ENCODE measurements around the gene C1QTNF1.
"Not testable (repeated sequence)": the region's sequence is repeated elsewhere in the genome, so short reads cannot be mapped to it uniquely, and the experiment has no call there.

C1QTNF1 gene

GRCh38 chr17:79024901-79025737 is 1.1 kb downstream of the C1QTNF1 start:
- Mint-ChIP-seq H3K36me3 (no peaks in the 10 kb centered on the region), H3K9me3 (no peaks in the 10 kb centered on the region), H3K27me3 (peaks cover 83% of the 10 kb centered on the region), H3K4me3 (peak overlapping the region; percentile 31), H3K27ac (no peak overlapping the region), H3K4me1 (peaks cover 18% of the 10 kb centered on the region)
- ATAC-seq = no peak

- Mint-ChIP-seq H3K9me3 (no peaks in the 10 kb centered on the region), H3K27me3 (peaks cover 83% of the 10 kb centered on the region), H3K36me3 (no peaks in the 10 kb centered on the region), H3K27ac (no peak overlapping the region), H3K4me3 (no peak overlapping the region), H3K4me1 (peaks cover 18% of the 10 kb centered on the region)
- no peak for ATAC-seq
These were observed 2.7 kb downstream of the C1QTNF1 start for GRCh38 chr17:79026376-79027273.

- Mint-ChIP-seq H3K27me3 (peaks cover 84% of the 10 kb centered on the region), H3K4me3 (no peak overlapping the region)
- no peak for ATAC-seq
These were observed 3.4 kb downstream of the C1QTNF1 start for GRCh38 chr17:79027274-79027924.

GRCh38 chr17:79027925-79028491 is 4.0 kb downstream of the C1QTNF1 start:
- H3K9me3 Mint-ChIP-seq = no peaks in the 10 kb centered on the region
- no peak overlapping the region for H3K27ac Mint-ChIP-seq
- peak; percentile 29 for ATAC-seq
- H3K27me3 Mint-ChIP-seq = peaks cover 84% of the 10 kb centered on the region
- no peak overlapping the region for H3K4me3 Mint-ChIP-seq
- no peaks in the 10 kb centered on the region for H3K36me3 Mint-ChIP-seq
- peaks cover 18% of the 10 kb centered on the region for H3K4me1 Mint-ChIP-seq

More at GRCh38 chr17:79027274-79027924, 3.4 kb downstream of the C1QTNF1 start:
- H3K36me3 Mint-ChIP-seq = no peaks in the 10 kb centered on the region
- H3K27ac Mint-ChIP-seq = no peak overlapping the region
- H3K4me1 Mint-ChIP-seq = peaks cover 18% of the 10 kb centered on the region
- no peaks in the 10 kb centered on the region for H3K9me3 Mint-ChIP-seq

- Mint-ChIP-seq H3K27me3 (peaks cover 84% of the 10 kb centered on the region), H3K4me1 (peaks cover 18% of the 10 kb centered on the region), H3K4me3 (no peak overlapping the region), H3K27ac (no peak overlapping the region), H3K9me3 (no peaks in the 10 kb centered on the region), H3K36me3 (no peaks in the 10 kb centered on the region)
- ATAC-seq = no peak
These were observed 4.7 kb downstream of the C1QTNF1 start for GRCh38 chr17:79028496-79029326.

- no peaks in the 10 kb centered on the region for H3K36me3 Mint-ChIP-seq
- H3K27me3 Mint-ChIP-seq = peaks cover 84% of the 10 kb centered on the region
- H3K4me3 Mint-ChIP-seq = no peak overlapping the region
- H3K27ac Mint-ChIP-seq = no peak overlapping the region
- no peak for ATAC-seq
- H3K9me3 Mint-ChIP-seq = no peaks in the 10 kb centered on the region
- H3K4me1 Mint-ChIP-seq = peaks cover 11% of the 10 kb centered on the region
These were observed 5.5 kb downstream of the C1QTNF1 start for GRCh38 chr17:79029327-79030009.

GRCh38 chr17:79030636-79031035 is 6.7 kb downstream of the C1QTNF1 start:
- peaks cover 74% of the 10 kb centered on the region for H3K27me3 Mint-ChIP-seq
- H3K9me3 Mint-ChIP-seq, ATAC-seq, H3K4me1 Mint-ChIP-seq, H3K27ac Mint-ChIP-seq, H3K36me3 Mint-ChIP-seq, H3K4me3 Mint-ChIP-seq: not testable (repeated sequence)

- Mint-ChIP-seq H3K9me3 (no peaks in the 10 kb centered on the region), H3K4me1 (no peaks in the 10 kb centered on the region), H3K4me3 (no peak overlapping the region), H3K27ac (no peak overlapping the region), H3K36me3 (no peaks in the 10 kb centered on the region), H3K27me3 (peaks cover 59% of the 10 kb centered on the region)
- ATAC-seq = no peak
These were observed 8.3 kb downstream of the C1QTNF1 start for GRCh38 chr17:79031996-79032875.

GRCh38 chr17:79033046-79033616 is 9.2 kb downstream of the C1QTNF1 start:
- Mint-ChIP-seq H3K9me3 (no peaks in the 10 kb centered on the region), H3K36me3 (no peaks in the 10 kb centered on the region), H3K27me3 (peaks cover 50% of the 10 kb centered on the region), H3K4me3 (no peak overlapping the region), H3K27ac (no peak overlapping the region), H3K4me1 (no peaks in the 10 kb centered on the region)
- no peak for ATAC-seq

- H3K4me1 Mint-ChIP-seq = no peaks in the 10 kb centered on the region
- H3K27me3 Mint-ChIP-seq = peaks cover 46% of the 10 kb centered on the region
- no peaks in the 10 kb centered on the region for H3K36me3 Mint-ChIP-seq
- no peak for ATAC-seq
- H3K9me3 Mint-ChIP-seq = no peaks in the 10 kb centered on the region
- no peak overlapping the region for H3K27ac Mint-ChIP-seq
- no peak overlapping the region for H3K4me3 Mint-ChIP-seq
These were observed 10.0 kb downstream of the C1QTNF1 start for GRCh38 chr17:79033741-79034501.

GRCh38 chr17:79034931-79035485 is 11.0 kb downstream of the C1QTNF1 start:
- no peaks in the 10 kb centered on the region for H3K36me3 Mint-ChIP-seq
- H3K4me3 Mint-ChIP-seq = no peak overlapping the region
- no peak for ATAC-seq
- H3K9me3 Mint-ChIP-seq = no peaks in the 10 kb centered on the region
- H3K27ac Mint-ChIP-seq = no peak overlapping the region
- no peaks in the 10 kb centered on the region for H3K4me1 Mint-ChIP-seq
- H3K27me3 Mint-ChIP-seq = peaks cover 52% of the 10 kb centered on the region

GRCh38 chr17:79035686-79036085 is 11.7 kb downstream of the C1QTNF1 start:
- ATAC-seq = no peak
- Mint-ChIP-seq H3K27ac (no peak overlapping the region), H3K4me3 (no peak overlapping the region), H3K27me3 (peaks cover 52% of the 10 kb centered on the region), H3K4me1 (no peaks in the 10 kb centered on the region), H3K9me3 (no peaks in the 10 kb centered on the region), H3K36me3 (no peaks in the 10 kb centered on the region)

All from stimulated activated memory B cell treated with anti-CD40 and anti-IgM and Interleukin-4, amounts not matched to agents 10 μg/mL and 1 μg/mL and 100 μg/mL, for 72 hours (primary cell).